GM08714 (cell line): ENCODE data around the gene CD209.

ENCODE experiments used
- H3K4me3 ChIP-seq: fragments of 200-500 bp; sonication (Bioruptor generic); 2 replicates; pipeline ENCODE4 v1.5.1; 2014; ENCODE audit warnings: mild to moderate bottlenecking, low read length, inconsistent platforms
- ZNF274 ChIP-seq: IDR thresholded peaks from 2 replicates; pipeline ENCODE4 v1.6.1; 2012; ENCODE audit warnings: mild to moderate bottlenecking, low read depth, low read length

Gene CD209

DNA sequence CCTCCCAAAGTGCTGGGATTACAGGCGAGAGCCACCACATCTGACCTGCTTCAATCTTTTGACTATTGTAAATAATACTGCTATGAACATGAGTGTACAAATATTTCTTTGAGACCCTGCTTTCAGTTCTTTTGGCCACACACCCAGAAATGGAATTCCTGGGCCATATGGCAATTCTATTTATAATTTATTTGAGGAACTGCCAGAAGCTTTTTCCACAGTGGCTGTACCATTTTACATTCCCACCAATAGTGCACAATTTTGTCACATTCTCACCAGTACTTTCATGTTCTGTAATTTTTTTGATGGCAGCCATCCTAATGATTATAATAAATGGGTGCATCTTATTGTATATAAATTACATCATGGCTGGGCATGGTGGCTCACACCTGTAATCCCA, 31.7 kb downstream of the CD209 start:
- TF ChIP-seq ZNF274 = no peak
- no peak overlapping the region for H3K4me3 ChIP-seq

DNA sequence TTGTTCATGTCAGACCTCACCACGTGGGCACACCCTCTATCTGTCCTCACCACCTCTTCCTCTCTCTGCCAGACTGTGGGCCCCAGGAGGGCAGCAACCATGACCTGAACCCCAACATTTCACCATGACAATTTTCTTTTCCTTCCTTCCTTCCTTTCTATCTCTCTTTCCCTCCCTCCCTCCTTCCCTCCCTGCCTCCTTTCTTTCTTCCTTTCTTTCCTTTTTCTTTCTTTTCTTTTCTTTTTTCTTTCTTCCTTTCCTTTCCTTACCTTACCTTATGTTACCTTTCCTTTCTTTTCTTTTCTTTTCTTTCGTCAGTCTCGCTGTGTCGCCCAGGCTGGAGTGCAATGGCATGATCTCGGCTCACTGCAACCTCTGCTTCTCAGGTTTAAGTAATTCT, 36.7 kb downstream of the CD209 start:
- no peak for TF ChIP-seq ZNF274
- H3K4me3 ChIP-seq = no peak overlapping the region

DNA sequence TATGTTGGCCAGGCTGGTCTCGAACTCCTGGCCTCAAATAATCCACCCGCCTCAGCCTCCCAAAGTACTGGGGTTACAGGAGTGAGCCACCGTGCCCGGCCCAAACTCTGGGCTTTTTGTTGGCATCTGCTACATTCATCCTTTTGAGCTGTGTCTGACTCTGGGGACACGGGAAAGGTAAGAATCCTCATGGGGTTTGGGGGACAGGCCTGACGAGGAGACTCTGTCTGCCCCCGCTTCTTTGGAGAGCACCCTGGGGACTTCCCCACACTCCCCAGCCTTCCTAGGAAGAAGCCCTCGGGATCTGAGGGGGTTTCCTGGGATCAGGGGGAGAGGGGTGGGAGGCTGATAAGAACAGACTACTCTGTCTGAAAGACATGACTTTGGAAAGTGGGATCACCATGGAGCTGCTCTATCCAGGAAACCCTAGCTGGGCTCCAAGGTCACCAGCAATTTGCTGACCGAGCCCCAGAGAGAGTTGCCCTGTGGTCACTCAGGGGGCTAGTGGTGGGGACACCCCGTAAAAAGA, 37.3 kb downstream of the CD209 start:
- no peak for TF ChIP-seq ZNF274
- no peak overlapping the region for H3K4me3 ChIP-seq

DNA sequence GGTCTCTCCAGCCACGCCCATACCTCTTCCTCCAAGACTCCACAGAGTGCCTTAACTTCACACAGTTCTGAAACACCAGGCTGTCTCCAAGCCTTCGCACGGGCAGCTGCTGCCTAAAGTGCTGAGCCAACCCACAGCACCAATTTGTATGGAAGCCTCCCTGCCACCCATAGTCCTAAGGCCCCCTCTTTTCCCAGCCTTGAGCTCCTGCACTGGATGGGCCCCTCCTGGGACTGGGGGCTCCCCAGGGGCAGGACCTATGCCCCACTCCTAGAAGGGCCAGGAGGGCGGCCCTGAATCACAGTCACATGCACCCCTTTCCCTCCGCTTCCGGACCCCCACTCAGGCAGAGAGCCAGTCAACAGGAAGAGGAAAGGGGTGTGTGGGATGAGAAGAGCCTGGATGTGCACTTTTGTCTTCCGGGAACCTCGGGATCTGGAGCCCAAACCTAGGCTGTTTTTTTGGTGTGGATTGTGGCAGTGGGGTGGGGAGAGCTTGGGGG, 40.3 kb downstream of the CD209 start:
- TF ChIP-seq ZNF274 = no peak
- no peak overlapping the region for H3K4me3 ChIP-seq

DNA sequence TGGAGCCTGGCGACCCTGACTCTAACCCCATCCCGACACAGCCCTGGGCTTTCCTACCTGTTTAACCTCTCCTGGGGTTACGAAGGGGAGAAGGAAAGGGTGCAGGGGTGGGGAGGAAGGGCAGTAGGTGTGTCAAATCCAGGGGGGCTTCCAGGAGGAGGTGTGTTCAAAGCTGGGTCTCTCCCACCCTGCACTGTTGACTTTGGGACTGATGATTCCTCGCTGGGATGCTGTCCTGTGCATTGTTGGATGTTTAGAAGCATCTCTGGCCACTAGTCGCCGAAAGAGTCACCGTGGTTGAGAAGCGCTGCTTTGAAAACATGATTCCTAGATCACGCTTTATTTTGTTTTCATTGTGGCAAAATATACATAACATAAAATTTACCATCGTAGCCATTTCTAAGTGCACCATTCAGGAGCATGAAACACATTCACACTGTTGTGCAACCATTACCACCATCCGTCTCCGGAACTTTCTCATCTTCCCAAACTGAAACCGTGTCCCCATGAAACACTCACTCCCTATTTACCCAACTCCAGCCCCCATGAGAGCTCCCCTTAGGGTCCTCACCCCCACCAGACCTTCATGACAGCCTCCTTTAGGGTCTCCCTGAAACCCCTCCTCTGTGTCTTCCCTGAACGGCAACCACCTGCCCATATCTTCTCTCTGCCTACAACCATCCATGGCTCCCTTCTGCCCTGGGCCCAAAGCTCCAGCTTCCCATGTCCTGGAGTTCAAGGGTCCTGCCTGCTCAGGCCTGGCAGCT, 41.0 kb downstream of the CD209 start:
- TF ChIP-seq ZNF274 = no peak
- H3K4me3 ChIP-seq = no peak overlapping the region; the same call in 1 of the 2 replicates

DNA sequence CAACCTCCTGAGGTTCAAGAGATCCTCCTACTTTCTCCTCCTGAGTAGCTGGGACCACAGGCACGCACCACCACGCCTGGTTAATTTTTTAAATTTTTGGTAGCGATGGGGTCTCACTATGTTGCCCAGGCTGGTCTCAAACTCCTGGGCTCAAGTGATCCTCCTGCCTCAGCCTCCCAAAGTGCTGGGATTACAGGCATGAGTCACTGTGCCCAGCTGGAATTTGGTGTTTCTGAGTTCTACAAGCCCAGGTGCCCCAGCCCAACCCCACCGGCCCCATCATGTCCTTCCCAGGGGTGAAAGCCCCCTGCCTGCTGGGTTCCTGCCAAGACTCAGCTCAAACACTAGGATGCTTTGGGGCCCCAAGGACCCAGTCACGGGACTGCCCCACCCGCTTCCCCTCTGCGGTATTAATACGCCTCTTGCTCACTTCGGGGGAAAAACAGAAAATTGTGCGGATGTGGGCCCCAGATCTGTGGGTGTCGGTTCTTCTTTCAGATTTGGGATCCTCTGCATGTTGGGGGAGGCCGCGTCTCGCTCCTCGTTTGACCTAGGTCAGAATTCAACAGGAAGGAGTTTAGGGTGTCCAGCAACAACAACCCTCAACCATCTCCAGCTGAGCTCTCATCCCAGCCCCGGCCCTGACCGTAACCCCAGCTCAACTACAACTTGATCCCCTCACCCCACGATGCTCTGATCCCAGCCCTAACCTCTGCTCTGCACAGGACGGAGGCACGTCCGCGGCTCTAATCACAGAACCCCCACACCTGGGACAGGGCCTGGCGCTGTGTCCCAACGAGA, 41.7 kb downstream of the CD209 start:
- no peak for TF ChIP-seq ZNF274
- H3K4me3 ChIP-seq = no peak overlapping the region; the same call in 1 of the 2 replicates

DNA sequence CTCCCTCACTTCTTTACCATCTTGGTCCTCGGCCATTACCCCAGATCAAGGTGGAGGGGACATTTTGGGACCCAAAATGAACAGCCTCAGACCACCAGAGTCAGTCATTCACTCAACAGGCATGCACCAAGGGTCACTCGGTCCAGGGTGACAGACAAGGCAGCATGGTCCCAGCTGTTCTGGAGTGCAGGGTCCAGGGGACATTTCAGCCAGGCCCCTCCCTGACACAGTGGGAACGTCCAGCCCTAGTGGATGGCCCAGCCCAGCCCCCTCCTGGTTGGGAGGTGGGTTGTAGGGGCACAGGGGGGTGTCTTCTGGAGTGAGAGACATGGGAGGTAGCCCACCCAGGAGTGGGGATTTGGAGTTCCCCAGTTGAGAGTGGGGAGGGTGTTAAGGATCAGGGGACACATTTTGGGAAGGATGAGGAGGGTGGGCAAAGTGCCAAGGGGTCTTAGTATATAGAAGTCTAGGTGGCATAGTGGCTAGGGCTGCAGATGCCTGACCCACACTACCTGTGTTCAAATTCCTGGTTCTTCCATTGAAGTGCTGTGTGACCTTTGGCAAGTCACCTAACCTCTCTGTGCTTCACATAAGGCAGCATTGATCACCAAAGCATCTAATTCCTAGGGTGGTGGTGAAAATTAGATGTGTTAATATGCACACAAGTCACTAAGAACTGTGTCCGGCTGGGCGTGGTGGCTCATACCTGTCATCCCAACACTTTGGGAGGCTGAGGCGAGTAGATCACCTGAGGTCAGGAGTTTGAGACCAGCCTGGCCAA, 42.9 kb downstream of the CD209 start:
- no peak overlapping the region for H3K4me3 ChIP-seq
- TF ChIP-seq ZNF274 = no peak

DNA sequence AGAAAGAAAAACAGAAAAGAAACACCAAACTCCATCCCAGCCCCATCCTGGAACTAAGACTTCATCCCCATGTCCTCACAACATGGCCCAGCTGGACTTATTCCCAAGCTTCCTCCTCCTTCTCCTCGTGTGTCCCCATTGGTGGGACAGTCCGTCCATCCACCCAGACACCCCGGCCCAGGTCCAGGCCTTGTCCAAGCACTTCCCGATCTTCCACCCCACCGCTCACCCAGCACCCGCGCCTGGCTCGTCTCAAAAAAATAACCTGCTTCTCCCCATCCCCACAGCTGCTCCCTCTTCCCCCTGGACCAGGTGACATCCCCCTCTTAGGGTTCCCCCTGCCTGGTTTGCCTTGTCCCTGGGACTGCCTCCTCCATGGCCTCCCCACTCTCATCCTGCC, 44.0 kb downstream of the CD209 start:
- TF ChIP-seq ZNF274 = no peak
- no peak overlapping the region for H3K4me3 ChIP-seq

DNA sequence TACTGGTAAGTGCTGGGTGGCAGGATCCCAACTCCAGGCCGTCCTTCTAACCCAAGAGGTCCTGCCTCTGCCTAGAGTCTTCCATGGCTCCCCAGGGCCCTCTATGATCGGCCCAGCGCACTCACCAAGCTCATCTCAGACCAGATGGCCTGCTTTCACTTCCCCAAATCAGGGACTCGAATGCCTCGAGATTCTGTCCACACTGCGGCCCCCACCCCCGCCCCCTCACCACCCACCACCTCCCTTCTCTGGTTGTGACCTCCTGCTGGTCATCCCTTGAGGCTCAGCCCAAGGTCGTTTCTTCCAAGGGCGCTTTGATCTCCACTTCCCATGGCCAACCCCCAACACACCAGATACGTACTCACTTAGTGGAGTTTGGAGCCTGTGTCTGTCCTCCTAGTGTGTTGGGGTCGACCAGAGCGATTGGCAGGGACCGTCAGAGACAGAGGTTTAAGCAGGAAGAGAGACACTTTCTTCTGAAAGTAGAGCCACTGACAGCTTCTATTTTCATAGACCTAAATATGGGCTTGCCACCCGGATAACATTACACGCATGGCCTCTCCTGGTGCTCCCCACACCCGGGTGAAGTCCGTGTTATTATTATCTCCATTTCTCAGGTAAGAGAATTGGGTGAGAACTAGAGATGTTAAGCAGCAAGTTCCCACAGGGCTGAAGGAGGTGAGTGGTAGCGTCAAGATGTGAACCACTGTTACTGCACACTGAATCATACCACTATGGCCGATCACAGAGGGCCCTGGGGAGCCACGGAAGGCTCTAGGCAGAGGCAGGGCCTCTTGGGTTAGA, 45.5 kb downstream of the CD209 start, which contains the start of gene FCER2:
TSS of gene FCER2 (minus strand) at position 478 of the 804 bp plus-strand sequence. CDS start 2,371 bp downstream, outside the sequence.
- no peak for TF ChIP-seq ZNF274
- peak within 1 kb of the TSS; percentile 53; the same call in 1 of the 2 replicates for H3K4me3 ChIP-seq

DNA sequence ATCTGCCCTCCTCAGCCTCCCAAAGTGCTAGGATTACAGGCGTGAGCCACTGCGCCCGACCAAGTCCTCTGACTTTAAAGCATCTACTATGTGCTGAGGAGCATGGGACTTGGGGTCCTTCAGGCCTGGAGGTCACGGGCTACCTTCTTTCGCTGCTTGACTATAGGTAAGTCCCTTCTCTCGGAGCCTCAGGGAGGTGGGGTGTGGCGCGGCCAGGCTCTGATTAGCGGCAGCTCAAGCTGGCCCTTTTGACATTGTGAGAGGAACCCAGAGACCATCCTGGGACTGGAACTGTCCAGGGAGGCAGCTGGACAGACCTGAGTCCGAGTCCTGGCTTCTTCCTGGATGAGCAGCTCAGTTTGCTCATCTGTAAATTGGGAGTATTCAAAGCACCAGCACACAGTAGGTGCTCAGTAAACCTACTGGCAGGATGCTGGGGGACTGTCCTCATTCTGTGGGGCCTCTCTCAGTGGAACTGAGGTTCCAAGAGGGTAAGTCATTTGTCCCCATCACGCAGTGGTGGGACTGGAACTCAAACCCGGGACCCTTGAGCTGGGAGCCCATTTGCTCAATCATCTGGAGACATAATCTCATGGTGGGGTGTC, 46.2 kb downstream of the CD209 start:
- TF ChIP-seq ZNF274 = no peak
- peak overlapping the region; percentile 53; the same call in 1 of the 2 replicates for H3K4me3 ChIP-seq

DNA sequence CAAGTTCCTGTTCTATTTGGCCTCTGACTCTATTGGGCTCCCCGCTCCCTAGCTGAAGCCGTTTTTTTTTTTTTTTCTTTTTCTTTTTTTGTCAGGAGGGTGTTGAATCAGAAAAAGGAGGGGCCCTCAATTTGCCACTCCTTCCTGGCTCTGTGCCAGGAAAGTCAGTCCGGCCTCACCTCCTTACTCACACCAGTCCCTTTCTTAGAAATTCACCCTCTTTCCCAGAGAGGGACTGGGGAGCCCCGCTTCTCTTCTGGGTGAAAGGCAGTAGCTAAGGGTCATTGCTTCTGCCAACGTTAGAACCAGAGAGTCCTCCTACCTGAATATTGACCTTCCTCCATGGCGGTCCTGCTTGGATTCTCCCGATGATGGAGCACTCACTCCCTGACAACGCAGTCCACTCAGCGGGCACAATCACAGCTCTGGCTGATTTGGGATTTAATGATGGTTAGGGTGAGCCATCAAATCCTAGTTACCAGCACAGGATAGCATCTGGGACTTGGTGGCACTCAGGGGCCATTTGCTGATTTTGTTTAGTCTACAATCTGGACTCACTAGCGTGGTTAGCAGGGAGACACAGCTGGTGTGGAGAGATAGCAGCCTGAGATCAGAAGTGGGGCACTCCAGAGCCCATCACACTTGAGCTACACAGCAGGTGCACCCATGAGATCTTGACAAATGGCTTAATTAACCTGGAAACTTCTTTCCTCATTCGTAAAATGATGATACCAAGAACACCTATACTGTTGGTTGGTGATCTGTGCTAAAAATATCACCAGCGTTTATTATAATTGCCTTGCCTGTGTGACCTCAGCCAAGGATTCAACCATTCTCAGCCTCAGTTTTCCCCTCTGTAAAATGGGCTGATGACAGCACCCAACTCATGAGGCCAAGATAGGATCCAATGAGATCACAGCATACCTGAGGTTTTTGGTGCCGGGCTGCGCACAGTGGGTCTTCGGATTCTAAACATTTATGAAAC, 47.6 kb downstream of the CD209 start:
- peak overlapping the region; percentile 80 for H3K4me3 ChIP-seq
- no peak for TF ChIP-seq ZNF274

DNA sequence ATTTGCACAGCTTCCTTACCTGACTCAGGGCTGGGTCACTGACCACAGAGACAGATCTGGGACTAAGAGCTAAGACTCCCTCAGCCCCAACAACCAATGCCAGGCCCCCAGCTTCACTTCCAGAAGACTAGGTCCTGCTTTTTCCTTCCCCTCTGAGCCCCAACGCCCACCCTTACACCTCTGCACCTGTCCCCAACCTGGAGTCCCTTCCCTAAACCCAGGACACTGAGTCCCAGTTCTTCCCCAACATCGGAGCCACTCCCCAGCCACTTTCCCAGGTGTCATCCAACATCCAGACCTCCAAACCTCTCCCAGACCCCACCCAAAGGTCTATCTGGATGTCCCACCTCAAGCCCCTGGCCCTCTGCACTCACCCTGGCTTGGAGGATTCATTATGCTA, 48.3 kb downstream of the CD209 start:
- H3K4me3 ChIP-seq = peak overlapping the region; percentile 80
- TF ChIP-seq ZNF274 = no peak
